ENCODE data around the gene PRH1. TPM values are rescaled to one million over a fixed set of nuclear protein-coding genes. Genes with fewer than 3 reads are reported as not detected.

PRH1 gene
- total RNA-seq, 1 experiment from 2014 or later: 21.2 TPM

DNA sequence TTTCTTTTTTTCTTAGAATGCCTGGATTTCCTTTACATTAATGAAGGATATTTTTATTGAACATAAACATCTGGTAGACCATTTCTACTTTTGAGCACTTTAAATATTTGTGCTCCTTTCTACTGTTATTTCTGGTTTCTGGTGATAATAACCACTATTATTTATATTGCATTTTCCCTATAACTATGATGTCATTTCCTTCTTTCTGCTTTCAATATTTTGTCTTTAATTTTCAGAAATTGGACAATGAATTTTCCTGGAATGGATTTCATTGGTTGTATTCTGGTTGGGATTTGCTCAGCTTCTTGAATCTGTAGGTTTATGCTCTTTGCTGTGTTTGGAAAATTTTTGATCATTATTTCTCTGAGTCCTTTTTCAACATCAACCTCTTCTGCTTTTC is 5.2 kb upstream of the PRH1 start:
- intact Hi-C loops (cut with micrococcal nuclease; ENCODE audit: unreplicated experiment): no loop called here
- ChIA-PET POLR2A (no interaction called here), CTCF (no interaction called here)
- no TSS peak for BruUV-seq (replicated peaks)
- H3K9me3 ChIP-seq: no peaks in the 10 kb centered on the region
- H3K4me3 ChIP-seq (ENCODE audit: low read depth, low read length): no peak overlapping the region
- DNase-seq: no peak
- no peaks in the 10 kb centered on the region for H3K27me3 ChIP-seq (replicated peaks; ENCODE audit: control insufficient read depth, insufficient read depth, low read length)
- H3K27ac Mint-ChIP-seq (ENCODE audit: unreplicated experiment): no peak overlapping the region
- TF ChIP-seq CTCF (IDR thresholded peaks at IDR 0.05; ENCODE audit: insufficient read depth in 1 of 2, low read depth in 1 of 2, low read length in 1 of 2, severe bottlenecking in 1 of 2, unreplicated experiment in 1 of 2): no peak
- peaks cover 4% of the 10 kb centered on the region for H3K36me3 Mint-ChIP-seq (ENCODE audit: insufficient read depth, unreplicated experiment)
- H3K36me3 ChIP-seq (ENCODE audit: control insufficient read depth, insufficient read depth, low read length): no peaks in the 10 kb centered on the region
- peaks cover 33% of the 10 kb centered on the region for H3K4me1 ChIP-seq
- H3K4me3 Mint-ChIP-seq (ENCODE audit: unreplicated experiment): no peak overlapping the region
- no peaks in the 10 kb centered on the region for H3K27me3 Mint-ChIP-seq (ENCODE audit: insufficient read depth, unreplicated experiment)
- no peaks in the 10 kb centered on the region for H3K9me3 Mint-ChIP-seq (ENCODE audit: unreplicated experiment)
- peaks cover 36% of the 10 kb centered on the region for H3K4me1 Mint-ChIP-seq (ENCODE audit: low read depth, unreplicated experiment)

GRCh38 chr12:10873378-10873777 is 10.7 kb downstream of the PRH1 start:
- no TSS peak for BruUV-seq (replicated peaks)
- no peaks in the 10 kb centered on the region for H3K27me3 Mint-ChIP-seq (ENCODE audit: insufficient read depth, unreplicated experiment)
- intact Hi-C loops (cut with micrococcal nuclease; ENCODE audit: unreplicated experiment): no loop called here

GRCh38 chr12:10867381-10867780 is 16.7 kb downstream of the PRH1 start:
- TF ChIP-seq CTCF (IDR thresholded peaks at IDR 0.05; ENCODE audit: insufficient read depth in 1 of 2, low read depth in 1 of 2, low read length in 1 of 2, severe bottlenecking in 1 of 2, unreplicated experiment in 1 of 2): peak; percentile 64 to 76
- H3K36me3 Mint-ChIP-seq (ENCODE audit: insufficient read depth, unreplicated experiment): peaks cover 7% of the 10 kb centered on the region
- peak in 1 of 2 experiments; percentile 58 for DNase-seq
- H3K4me1 Mint-ChIP-seq (ENCODE audit: low read depth, unreplicated experiment): peaks cover 7% of the 10 kb centered on the region
- no peak overlapping the region for H3K27ac Mint-ChIP-seq (ENCODE audit: unreplicated experiment)
- no peaks in the 10 kb centered on the region for H3K27me3 ChIP-seq (replicated peaks; ENCODE audit: control insufficient read depth, insufficient read depth, low read length)
- peaks cover 5% of the 10 kb centered on the region for H3K9me3 Mint-ChIP-seq (ENCODE audit: unreplicated experiment)
- intact Hi-C loops (cut with micrococcal nuclease; ENCODE audit: unreplicated experiment): loop anchor here (1.0 to 2.0 kb wide), 6 partner anchors 34 to 619 kb away; partner anchors contain the start of gene SMIM10L1
- no TSS peak for BruUV-seq (replicated peaks)
- no peak overlapping the region for H3K4me3 Mint-ChIP-seq (ENCODE audit: unreplicated experiment)
- H3K4me1 ChIP-seq: no peaks in the 10 kb centered on the region
- no peak overlapping the region for H3K4me3 ChIP-seq (ENCODE audit: low read depth, low read length)
- H3K9me3 ChIP-seq: no peaks in the 10 kb centered on the region
- H3K27me3 Mint-ChIP-seq (ENCODE audit: insufficient read depth, unreplicated experiment): no peaks in the 10 kb centered on the region
- POLR2A ChIA-PET: no interaction called here
- CTCF ChIA-PET: interaction anchor here (0.9 to 1.5 kb wide), 2 partner anchors 34 to 332 kb away, joined by 4 read pairs; no protein-coding TSS in a partner anchor
- no peaks in the 10 kb centered on the region for H3K36me3 ChIP-seq (ENCODE audit: control insufficient read depth, insufficient read depth, low read length)

More at GRCh38 chr12:10873378-10873777, 10.7 kb downstream of the PRH1 start:
- Mint-ChIP-seq H3K27ac (ENCODE audit: unreplicated experiment) (no peak overlapping the region), H3K9me3 (ENCODE audit: unreplicated experiment) (no peaks in the 10 kb centered on the region), H3K36me3 (ENCODE audit: insufficient read depth, unreplicated experiment) (no peaks in the 10 kb centered on the region), H3K4me3 (ENCODE audit: unreplicated experiment) (no peak overlapping the region), H3K4me1 (ENCODE audit: low read depth, unreplicated experiment) (no peaks in the 10 kb centered on the region)
- TF ChIP-seq CTCF (IDR thresholded peaks at IDR 0.05; ENCODE audit: insufficient read depth in 1 of 2, low read depth in 1 of 2, low read length in 1 of 2, severe bottlenecking in 1 of 2, unreplicated experiment in 1 of 2): no peak
- Histone ChIP-seq H3K9me3 (no peaks in the 10 kb centered on the region), H3K4me3 (ENCODE audit: low read depth, low read length) (no peak overlapping the region), H3K4me1 (no peaks in the 10 kb centered on the region), H3K27me3 (replicated peaks; ENCODE audit: control insufficient read depth, insufficient read depth, low read length) (no peaks in the 10 kb centered on the region), H3K36me3 (ENCODE audit: control insufficient read depth, insufficient read depth, low read length) (no peaks in the 10 kb centered on the region)
- ChIA-PET POLR2A (no interaction called here), CTCF (interaction anchor here (1.0 kb wide), 1 partner anchor 326 kb away, joined by 4 read pairs; no protein-coding TSS in a partner anchor)
- DNase-seq: no peak

Measured in Caco-2 (cell line).